Aorta (tissue), 5 donors: Measurements from ENCODE around the gene DGUOK. TPM values are rescaled to one million over a fixed set of nuclear protein-coding genes. Genes with fewer than 3 reads are reported as not detected.
"Not testable (repeated sequence)": the region's sequence is repeated elsewhere in the genome, so short reads cannot be mapped to it uniquely, and the experiment has no call there.

Experiments
- ATAC-seq: fragments of 200-7000 bp; cut with Tn5 transposase; one replicate; pipeline ENCODE4 v1.9.1; 2022; ENCODE audit warnings: moderate library complexity; ENCODE audit not compliant: low FRiP score
- DNase-seq, 2 donors: peaks; one replicate each; pipeline ENCODE4 v3.0.0-alpha.2; 2020
- H3K27ac ChIP-seq, 2 donors: one replicate each; pipeline ENCODE4 v1.5.1; 2013; ENCODE audit warnings: low read length in 2 of 2, mild to moderate bottlenecking in 2 of 2, moderate library complexity in 2 of 2, control low read depth in 1 of 2, inconsistent platforms in 1 of 2, low read depth in 1 of 2
- H3K27me3 ChIP-seq, 2 donors: one replicate each; pipeline ENCODE4 v1.6.1; 2013; ENCODE audit warnings: control low read depth in 1 of 2, low read length in 1 of 2, mild to moderate bottlenecking in 1 of 2, moderate library complexity in 1 of 2; ENCODE audit not compliant: insufficient read depth in 2 of 2, control insufficient read depth in 1 of 2
- H3K36me3 ChIP-seq, 2 donors: one replicate each; pipeline ENCODE4 v1.6.1; 2013; ENCODE audit warnings: control low read depth in 1 of 2, low read length in 1 of 2, mild to moderate bottlenecking in 1 of 2; ENCODE audit not compliant: insufficient read depth in 2 of 2, control insufficient read depth in 1 of 2
- H3K4me1 ChIP-seq, 2 donors: one replicate each; pipeline ENCODE4 v1.6.1; 2013; ENCODE audit warnings: low read length in 2 of 2, control low read depth in 1 of 2, mild to moderate bottlenecking in 1 of 2, moderate library complexity in 1 of 2; ENCODE audit not compliant: insufficient read depth in 2 of 2, control insufficient read depth in 1 of 2
- H3K4me3 ChIP-seq, 2 donors: one replicate each; pipeline ENCODE4 v1.5.1; 2013; ENCODE audit warnings: low read length in 2 of 2, control low read depth in 1 of 2, mild to moderate bottlenecking in 1 of 2
- H3K9me3 ChIP-seq: one replicate; pipeline ENCODE4 v1.6.1; 2013; ENCODE audit warnings: mild to moderate bottlenecking, low read length; ENCODE audit not compliant: control insufficient read depth
- WGBS, 2 donors: extraction: QIAGEN DNeasy Blood & Tissue Kit; methylation state at CpG; one replicate each; pipeline ENCODE4 v1.1.7; 2013; 5-methylcytosine and 5-hydroxymethylcytosine counted together
- intact Hi-C, 2 donors: fragments of 100-400 bp; cut with DNase I; formaldehyde crosslinking; loops; one replicate each; pipeline versions ENCODE4 v1.14.2 to v1.15.0; 2022
- polyA plus RNA-seq, 2 donors: library from polyadenylated mRNA; stranded (reverse); fragments of 200-250 nt; gene quantifications; one replicate each; pipeline ENCODE4 v1.2.3, GENCODE V29; 2013
- total RNA-seq, 2 donors: library from RNA; stranded (reverse); fragmentation: NEBNext Ultra II Directional; extraction: Animal tissue kit (Norgen Biotek cat#: 25700); gene quantifications; one replicate each; pipeline ENCODE4 v1.2.1, GENCODE V29; 2021
- donor health status: healthy with polysubstance abuse.
- donor health status: Bipolar disorder and iron deficiency.
- donor health status: DM: no; HTN: no; CAD: no.
- donor health status: DM: no; HTN: no; CAD: no.
- donor health status: DM: yes; HTN: yes; CAD: no.

Gene DGUOK
- total and polyA plus RNA-seq, 4 donors = 47.5 to 86.7 (median 67.7) TPM

DNA sequence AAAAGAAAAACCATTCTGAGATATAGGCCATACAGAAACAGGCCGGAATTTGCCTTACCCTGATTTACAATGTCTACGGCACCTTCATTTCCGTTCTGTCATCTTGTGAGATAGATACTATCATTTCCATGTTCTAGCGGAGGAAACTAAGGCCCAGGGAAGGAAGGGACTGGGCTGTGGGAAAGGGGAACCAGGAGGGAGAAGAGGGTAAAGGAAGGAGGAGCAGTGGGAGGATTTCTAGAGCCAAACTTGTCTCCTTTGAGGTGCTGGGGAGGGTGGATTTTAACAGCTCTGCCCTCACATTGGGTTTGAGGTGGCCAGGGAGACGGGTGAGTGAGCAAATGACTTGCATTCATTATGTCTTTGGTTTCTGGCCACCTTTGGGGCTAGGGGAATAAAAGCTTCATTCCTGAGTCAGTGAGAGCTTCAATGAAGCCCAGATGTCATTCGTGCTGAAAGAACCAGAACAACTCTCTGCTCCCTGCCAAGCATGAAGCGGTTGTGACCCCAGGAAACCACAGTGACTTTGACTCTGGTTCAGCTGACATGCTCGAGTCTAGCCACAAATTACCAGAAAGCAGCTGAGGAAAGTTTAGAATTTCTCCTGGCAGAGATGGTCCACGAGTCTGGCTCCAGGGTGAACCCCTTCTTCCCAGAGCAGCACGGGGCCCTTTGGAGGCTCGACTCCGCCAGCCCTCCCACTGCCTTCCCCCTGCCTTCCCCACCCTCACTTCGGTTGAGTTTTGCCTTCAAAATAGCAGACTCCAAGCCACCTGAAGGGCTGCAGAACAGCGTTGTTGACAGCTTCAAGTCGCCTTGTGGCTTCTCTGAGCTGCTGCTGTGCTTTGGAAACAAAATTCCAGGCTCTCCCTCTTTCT is 30.1 kb upstream of the DGUOK start:
- 15 to 26% methylated on average over 15 of the region's 15 CpGs for WGBS, 2 donors
- Histone ChIP-seq H3K36me3 (peaks cover 0 to 2% of the 10 kb centered on the region in 2 donors), H3K9me3 (no peaks in the 10 kb centered on the region), H3K27me3 (no peaks in the 10 kb centered on the region), H3K4me3 (peak overlapping the region in 1 of 2 donors; percentile 16), H3K27ac (peak overlapping the region; percentile 13 to 23), H3K4me1 (no peaks in the 10 kb centered on the region)
- intact Hi-C loops = no loop called here
- ATAC-seq = no peak
- peak; percentile 57 to 63 for DNase-seq

DNA sequence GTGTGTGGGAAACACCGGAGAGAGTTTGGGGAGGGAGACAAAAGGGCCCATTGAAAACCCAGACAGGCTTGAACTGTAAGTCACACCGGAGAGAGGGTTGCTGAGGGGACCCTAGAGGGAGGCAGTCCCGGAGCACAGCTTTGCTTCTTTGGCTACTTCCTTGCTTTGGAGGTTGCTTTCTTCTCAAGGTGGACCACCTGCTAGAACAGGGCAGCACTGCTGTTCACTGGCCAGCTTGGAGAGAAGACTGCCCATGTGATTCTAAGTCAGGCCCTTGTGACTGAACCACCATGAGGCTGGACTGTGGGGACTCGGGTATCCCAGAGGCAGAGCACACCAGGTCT is 29.5 kb upstream of the DGUOK start:
- Histone ChIP-seq H3K27me3 (no peaks in the 10 kb centered on the region), H3K36me3 (peaks cover 4 to 6% of the 10 kb centered on the region in 2 donors), H3K9me3 (no peaks in the 10 kb centered on the region), H3K4me1 (no peaks in the 10 kb centered on the region), H3K27ac (peak overlapping the region; percentile 13 to 23), H3K4me3 (peak overlapping the region in 1 of 2 donors; percentile 16)
- 4 to 22% methylated on average over 4 of the region's 4 CpGs for WGBS, 2 donors
- ATAC-seq = no peak
- peak in 1 of 2 donors; percentile 47 for DNase-seq
- intact Hi-C loops = no loop called here

DNA sequence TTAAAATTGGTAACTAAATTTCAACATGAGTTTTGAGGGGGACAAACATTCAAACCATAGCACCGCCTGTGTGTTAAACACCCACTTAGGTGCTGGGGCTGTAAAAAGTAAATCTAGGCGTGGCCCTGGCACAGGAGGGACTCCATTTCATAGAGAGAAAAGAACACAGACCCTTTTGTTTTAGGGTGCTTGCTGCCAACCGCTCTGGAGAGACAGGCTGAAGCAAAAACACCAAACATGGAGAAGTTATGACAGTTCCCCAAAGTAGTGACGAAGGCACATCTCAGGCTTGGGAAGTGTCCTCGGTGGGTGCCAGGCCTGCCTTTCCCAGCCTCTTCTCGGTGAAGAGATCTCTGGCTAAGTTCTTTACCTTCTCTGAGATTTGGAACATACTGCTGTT is 28.7 kb upstream of the DGUOK start:
- peaks cover 9 to 10% of the 10 kb centered on the region in 2 donors for H3K36me3 ChIP-seq
- no peaks in the 10 kb centered on the region for H3K9me3 ChIP-seq
- H3K27me3 ChIP-seq = no peaks in the 10 kb centered on the region
- DNase-seq (peak in 1 of 2 donors; percentile 53), ATAC-seq (no peak)
- H3K4me1 ChIP-seq = no peaks in the 10 kb centered on the region
- H3K4me3 ChIP-seq = no peak overlapping the region
- H3K27ac ChIP-seq = peak overlapping the region in 1 of 2 donors; percentile 48
- intact Hi-C loops = no loop called here
- WGBS, 2 donors = 41 to 56% methylated on average over 6 of the region's 6 CpGs

DNA sequence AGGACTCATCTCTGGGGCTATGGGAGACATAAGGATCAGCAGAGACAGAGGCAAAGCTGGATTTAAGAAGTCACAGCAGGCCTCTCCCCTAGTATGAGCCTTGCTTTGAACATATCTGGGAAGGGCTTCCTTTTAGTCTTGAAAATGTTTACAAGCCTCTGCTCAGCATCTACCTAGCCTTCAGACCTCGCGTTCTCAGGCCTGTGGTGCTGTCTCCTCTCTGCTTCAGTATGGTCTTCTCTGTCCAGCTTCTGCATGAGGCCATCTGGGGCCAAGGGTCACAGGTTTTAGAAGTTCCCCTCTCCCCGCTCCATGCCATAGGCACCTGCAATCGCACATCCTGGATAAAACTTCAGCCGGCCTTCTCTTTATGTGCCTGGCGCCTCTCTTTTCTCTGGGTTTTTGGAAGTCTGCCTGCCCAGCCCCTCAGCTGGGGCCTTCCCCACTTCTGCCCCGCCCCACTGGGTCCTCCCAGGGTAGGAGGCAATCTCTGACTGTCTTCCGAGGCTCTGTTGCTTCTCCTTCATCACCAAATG is 26.8 kb upstream of the DGUOK start:
- H3K27me3 ChIP-seq = no peaks in the 10 kb centered on the region
- intact Hi-C loops = no loop called here
- H3K4me3 ChIP-seq = no peak overlapping the region
- peak overlapping the region in 1 of 2 donors; percentile 44 for H3K27ac ChIP-seq
- H3K4me1 ChIP-seq = no peaks in the 10 kb centered on the region
- 68 to 76% methylated on average over 8 of the region's 8 CpGs for whole genome bisulfite sequencing, 2 donors
- no peak for ATAC-seq
- peaks cover 11 to 14% of the 10 kb centered on the region in 2 donors for H3K36me3 ChIP-seq
- DNase-seq = no peak
- H3K9me3 ChIP-seq = no peaks in the 10 kb centered on the region

DNA sequence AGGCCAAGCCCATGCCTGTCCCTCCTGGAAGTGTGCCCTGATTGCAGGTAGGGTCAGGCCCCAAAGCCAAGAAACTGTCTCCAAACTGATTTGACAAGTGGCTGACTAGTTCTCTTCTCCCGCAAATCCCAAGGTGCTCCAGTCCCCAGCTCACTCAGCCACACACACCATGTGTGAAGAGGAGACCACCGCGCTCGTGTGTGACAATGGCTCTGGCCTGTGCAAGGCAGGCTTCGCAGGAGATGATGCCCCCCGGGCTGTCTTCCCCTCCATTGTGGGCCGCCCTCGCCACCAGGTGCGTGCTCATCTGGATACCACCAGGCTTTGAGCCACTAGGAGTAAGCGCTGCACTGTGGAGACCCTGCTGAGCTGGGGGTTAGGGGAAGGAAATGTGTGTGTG is 25.5 kb upstream of the DGUOK start:
- intact Hi-C loops = no loop called here
- H3K4me3 ChIP-seq = no peak overlapping the region
- 83% methylated on average over 10 of the region's 10 CpGs for WGBS, 2 donors
- no peaks in the 10 kb centered on the region for H3K27me3 ChIP-seq
- ATAC-seq (no peak), DNase-seq (no peak)
- no peaks in the 10 kb centered on the region for H3K4me1 ChIP-seq
- no peak overlapping the region for H3K27ac ChIP-seq
- H3K36me3 ChIP-seq = peaks cover 11 to 14% of the 10 kb centered on the region in 2 donors
- H3K9me3 ChIP-seq = no peaks in the 10 kb centered on the region

DNA sequence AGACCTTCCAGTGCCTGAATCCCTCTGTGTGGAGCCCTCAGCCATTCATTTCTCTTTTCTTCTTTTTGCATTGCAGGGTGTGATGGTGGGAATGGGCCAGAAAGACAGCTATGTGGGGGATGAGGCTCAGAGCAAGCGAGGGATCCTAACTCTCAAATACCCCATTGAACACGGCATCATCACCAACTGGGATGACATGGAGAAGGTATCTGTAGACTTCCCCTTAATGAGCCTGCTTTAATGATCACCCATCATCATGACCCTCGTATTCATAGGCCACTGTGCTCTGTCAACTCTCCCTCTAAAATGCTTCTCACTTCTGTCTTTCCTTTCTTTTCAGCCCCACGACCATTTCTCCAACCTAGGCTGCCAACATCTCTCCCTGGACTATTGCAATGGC is 24.4 kb upstream of the DGUOK start:
- H3K4me1 ChIP-seq = no peaks in the 10 kb centered on the region
- WGBS, 2 donors = 80 to 81% methylated on average over 4 of the region's 4 CpGs

DNA sequence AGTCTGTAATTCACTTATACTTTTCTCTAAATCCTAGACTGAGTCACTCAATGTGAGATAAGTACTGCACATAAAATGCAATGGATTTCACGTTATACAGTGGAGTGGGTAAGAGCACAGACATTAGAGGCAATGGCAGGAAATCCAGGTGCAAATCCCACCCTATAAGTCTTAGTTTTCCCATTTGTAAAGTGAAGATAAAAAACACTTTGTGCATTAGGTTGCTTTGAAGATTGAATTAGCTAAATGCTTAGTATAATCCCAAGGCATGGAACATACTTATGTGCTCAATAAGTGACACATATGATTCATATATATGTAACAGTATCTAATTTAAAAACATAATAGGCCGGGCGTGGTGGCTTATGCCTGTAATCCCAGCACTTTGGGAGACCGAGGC is 23.4 kb upstream of the DGUOK start:
- no peak overlapping the region for H3K4me3 ChIP-seq
- intact Hi-C loops = no loop called here
- peaks cover 12 to 14% of the 10 kb centered on the region in 2 donors for H3K36me3 ChIP-seq

More for the DNA sequence above, 24.4 kb upstream of the DGUOK start:
- intact Hi-C loops = no loop called here
- Histone ChIP-seq H3K27me3 (no peaks in the 10 kb centered on the region), H3K4me3 (no peak overlapping the region), H3K36me3 (peaks cover 11 to 14% of the 10 kb centered on the region in 2 donors), H3K9me3 (no peaks in the 10 kb centered on the region), H3K27ac (peak overlapping the region in 1 of 2 donors; percentile 56)
- ATAC-seq (no peak), DNase-seq (no peak)

DNA sequence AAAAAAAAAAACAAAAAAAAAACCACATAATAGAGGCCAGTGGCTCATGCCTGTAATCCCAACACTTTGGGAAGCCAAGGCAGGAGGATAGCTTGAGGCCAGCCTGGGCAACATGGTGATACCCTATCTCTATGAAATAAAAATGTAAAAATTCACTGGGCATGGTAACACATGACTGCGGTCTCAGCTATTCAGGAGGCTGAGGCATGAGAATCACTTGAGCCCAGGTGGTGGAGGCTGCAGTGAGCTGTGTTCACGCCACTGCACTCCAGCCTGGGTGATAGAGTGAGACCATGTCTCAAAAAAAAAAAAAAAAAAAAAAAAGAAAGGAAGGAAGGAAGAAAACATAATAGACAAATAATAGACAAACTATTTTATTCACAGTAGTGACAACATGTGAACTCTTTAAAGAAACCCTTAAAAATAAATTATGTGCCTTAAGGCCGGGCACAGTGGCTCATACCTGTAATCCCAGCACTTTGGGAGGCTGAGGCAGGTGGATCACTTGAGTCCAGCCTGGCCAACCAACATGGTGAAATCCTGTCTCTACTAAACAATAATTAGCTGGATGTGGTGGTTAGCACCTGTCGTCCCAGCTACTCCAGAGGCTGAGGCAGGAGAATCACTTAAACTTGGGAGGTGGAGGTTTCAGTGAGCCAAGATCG is 22.6 kb upstream of the DGUOK start:
- WGBS, 2 donors = 85 to 91% methylated on average over 5 of the region's 5 CpGs
- intact Hi-C loops, H3K4me3 ChIP-seq, H3K4me1 ChIP-seq, ATAC-seq, H3K9me3 ChIP-seq, H3K27ac ChIP-seq, H3K27me3 ChIP-seq, DNase-seq: not testable (repeated sequence)
- H3K36me3 ChIP-seq = peaks cover 14 to 17% of the 10 kb centered on the region in 2 donors

More for the DNA sequence above, 23.4 kb upstream of the DGUOK start:
- Histone ChIP-seq H3K4me1 (no peaks in the 10 kb centered on the region), H3K27me3 (no peaks in the 10 kb centered on the region), H3K27ac (no peak overlapping the region), H3K9me3 (no peaks in the 10 kb centered on the region)
- ATAC-seq = no peak
- DNase-seq = no peak
- 84 to 90% methylated on average over 4 of the region's 4 CpGs for WGBS, 2 donors
